WTC11 (cell line): ENCODE measurements around the gene CHRNG. TPM values are rescaled to one million over a fixed set of nuclear protein-coding genes. Genes with fewer than 3 reads are reported as not detected.

ENCODE experiments used
- ATAC-seq: fragments of 200-7000 bp; cut with Tn5 transposase; 2 replicates; pipeline ENCODE4 v1.10.0; 2021; ENCODE audit warnings: mild to moderate bottlenecking, moderate library complexity
- CTCF ChIA-PET: fragments of 300-600 bp; sonication (Branson Sonifier 250); formaldehyde crosslinking; loops from one replicate; lab custom pipeline; 2021; ENCODE audit warnings: antibody characterized with exemption; lab: Charles Lee
- POLR2A ChIA-PET: fragments of 350-600 bp; sonication (Branson Sonifier 250); formaldehyde crosslinking; loops from one replicate; lab custom pipeline; 2021; ENCODE audit warnings: antibody characterized with exemption; lab: Charles Lee
- DNase-seq: peaks from one replicate; pipeline ENCODE4 v3.0.0; 2021; ENCODE audit warnings: low spot score
- H3K27ac Mint-ChIP-seq: 2 replicates; pipeline ENCODE4 v1.8.0; 2021; ENCODE audit warnings: mixed read lengths
- H3K27me3 Mint-ChIP-seq: 2 replicates; pipeline ENCODE4 v1.8.0; 2021; ENCODE audit warnings: low read depth, mild to moderate bottlenecking, moderate library complexity, mixed read lengths
- H3K36me3 Mint-ChIP-seq: 2 replicates; pipeline ENCODE4 v1.8.0; 2021; ENCODE audit warnings: mixed read lengths
- H3K4me1 Mint-ChIP-seq: 2 replicates; pipeline ENCODE4 v1.8.0; 2022; ENCODE audit warnings: mixed read lengths
- H3K4me3 Mint-ChIP-seq: 2 replicates; pipeline ENCODE4 v1.8.0; 2021; ENCODE audit warnings: mild to moderate bottlenecking, moderate library complexity, mixed read lengths
- H3K9me3 Mint-ChIP-seq: 2 replicates; pipeline ENCODE4 v1.8.0; 2021; ENCODE audit warnings: mixed read lengths
- ATF1 ChIP-seq: sonication (generic); formaldehyde crosslinking; IDR thresholded peaks from 2 replicates; pipeline ENCODE4 v1.8.1; 2023; ENCODE audit warnings: mild to moderate bottlenecking, moderate library complexity, missing genetic modification reagents
- ATF3 ChIP-seq: sonication (generic); formaldehyde crosslinking; conservative IDR thresholded peaks from 2 replicates; pipeline ENCODE4 v1.8.1; 2022; ENCODE audit warnings: mild to moderate bottlenecking, missing genetic modification reagents
- CREB1 ChIP-seq: sonication (generic); formaldehyde crosslinking; IDR thresholded peaks from 2 replicates; pipeline ENCODE4 v1.8.0; 2023; ENCODE audit warnings: mild to moderate bottlenecking, missing genetic modification reagents
- CREM ChIP-seq: sonication (generic); formaldehyde crosslinking; IDR thresholded peaks from 2 replicates; pipeline ENCODE4 v1.8.1; 2022; ENCODE audit warnings: mild to moderate bottlenecking, missing genetic modification reagents, moderate library complexity
- ELF4 ChIP-seq: sonication (generic); formaldehyde crosslinking; IDR thresholded peaks from 2 replicates; pipeline ENCODE4 v1.8.1; 2022; ENCODE audit warnings: low read depth, mild to moderate bottlenecking, moderate library complexity, missing genetic modification reagents
- ESRRA ChIP-seq: sonication (generic); formaldehyde crosslinking; IDR thresholded peaks from 2 replicates; pipeline ENCODE4 v1.8.1; 2022; ENCODE audit warnings: mild to moderate bottlenecking, missing genetic modification reagents, borderline replicate concordance
- ETV6 ChIP-seq: sonication (generic); formaldehyde crosslinking; IDR thresholded peaks from 2 replicates; pipeline ENCODE4 v1.8.1; 2022; ENCODE audit warnings: mild to moderate bottlenecking, missing genetic modification reagents
- FOXJ3 ChIP-seq: sonication (generic); formaldehyde crosslinking; IDR thresholded peaks from 2 replicates; pipeline ENCODE4 v1.9.0; 2021; ENCODE audit warnings: missing genetic modification reagents, mild to moderate bottlenecking, borderline replicate concordance
- FOXK1 ChIP-seq: sonication (generic); formaldehyde crosslinking; IDR thresholded peaks from 2 replicates; pipeline ENCODE4 v1.8.0; 2022; ENCODE audit warnings: mild to moderate bottlenecking, moderate library complexity, missing genetic modification reagents
- GTF2I ChIP-seq: fragments of 250-450 bp; sonication (Bioruptor Pico); conservative IDR thresholded peaks from 2 replicates; pipeline ENCODE4 v1.4.0; 2021; ENCODE audit warnings: mild to moderate bottlenecking
- JAZF1 ChIP-seq: fragments of 250-450 bp; sonication (Bioruptor Pico); IDR thresholded peaks from 2 replicates; pipeline ENCODE4 v1.9.0; 2021; ENCODE audit warnings: moderate library complexity, mild to moderate bottlenecking, inconsistent platforms
- KAT7 ChIP-seq: sonication (generic); formaldehyde crosslinking; IDR thresholded peaks from 2 replicates; pipeline ENCODE4 v1.8.1; 2023; ENCODE audit warnings: missing genetic modification reagents, mild to moderate bottlenecking, borderline replicate concordance
- NFATC4 ChIP-seq: fragments of 250-450 bp; sonication (Bioruptor Pico); IDR thresholded peaks from 2 replicates; pipeline ENCODE4 v1.9.0; 2021; ENCODE audit warnings: mild to moderate bottlenecking
- NR1H2 ChIP-seq: sonication (generic); formaldehyde crosslinking; IDR thresholded peaks from 2 replicates; pipeline ENCODE4 v1.9.0; 2021; ENCODE audit warnings: mild to moderate bottlenecking, moderate library complexity, missing genetic modification reagents
- NR2C2 ChIP-seq: sonication (generic); formaldehyde crosslinking; IDR thresholded peaks from 2 replicates; pipeline ENCODE4 v1.8.0; 2022; ENCODE audit warnings: mild to moderate bottlenecking, missing genetic modification reagents
- PRDM15 ChIP-seq: sonication (generic); formaldehyde crosslinking; IDR thresholded peaks from 2 replicates; pipeline ENCODE4 v1.8.0; 2022; ENCODE audit warnings: missing genetic modification reagents
- PREB ChIP-seq: sonication (generic); formaldehyde crosslinking; IDR thresholded peaks from 2 replicates; pipeline ENCODE4 v1.8.1; 2022; ENCODE audit warnings: mild to moderate bottlenecking, missing genetic modification reagents, moderate library complexity, borderline replicate concordance
- RELA ChIP-seq: sonication (generic); formaldehyde crosslinking; IDR thresholded peaks from 2 replicates; pipeline ENCODE4 v1.8.1; 2022; ENCODE audit warnings: missing genetic modification reagents, mild to moderate bottlenecking, borderline replicate concordance
- SP1 ChIP-seq: sonication (generic); formaldehyde crosslinking; conservative IDR thresholded peaks from 2 replicates; pipeline ENCODE4 v1.8.1; 2022; ENCODE audit warnings: missing genetic modification reagents
- ZBTB21 ChIP-seq: sonication (generic); formaldehyde crosslinking; IDR thresholded peaks from 2 replicates; pipeline ENCODE4 v1.8.1; 2023; ENCODE audit warnings: mild to moderate bottlenecking, missing genetic modification reagents, borderline replicate concordance
- ZMAT4 ChIP-seq: fragments of 250-450 bp; sonication (Bioruptor Pico); IDR thresholded peaks from 2 replicates; pipeline ENCODE4 v1.9.0; 2021; ENCODE audit warnings: mild to moderate bottlenecking
- total RNA-seq: library from RNA; stranded (reverse); gene quantifications from 3 replicates; pipeline ENCODE4 v1.2.3, GENCODE V29; 2021
- TF ChIP-seq, protein P1 (sequence below): sonication (generic); formaldehyde crosslinking; IDR thresholded peaks from 2 replicates; pipeline ENCODE4 v1.8.1; 2023; ENCODE audit warnings: mild to moderate bottlenecking, missing genetic modification reagents, moderate library complexity
- TF ChIP-seq, protein P2 (sequence below): sonication (generic); formaldehyde crosslinking; IDR thresholded peaks from 2 replicates; pipeline ENCODE4 v1.8.1; 2022; ENCODE audit warnings: missing genetic modification reagents, borderline replicate concordance
- TF ChIP-seq, protein P3 (sequence below): sonication (generic); formaldehyde crosslinking; IDR thresholded peaks from 2 replicates; pipeline ENCODE4 v1.8.0; 2022; ENCODE audit warnings: mild to moderate bottlenecking, missing genetic modification reagents

The CHRNG gene
- total RNA-seq, 1 experiment from 2014 or later: 0.20 TPM

DNA sequence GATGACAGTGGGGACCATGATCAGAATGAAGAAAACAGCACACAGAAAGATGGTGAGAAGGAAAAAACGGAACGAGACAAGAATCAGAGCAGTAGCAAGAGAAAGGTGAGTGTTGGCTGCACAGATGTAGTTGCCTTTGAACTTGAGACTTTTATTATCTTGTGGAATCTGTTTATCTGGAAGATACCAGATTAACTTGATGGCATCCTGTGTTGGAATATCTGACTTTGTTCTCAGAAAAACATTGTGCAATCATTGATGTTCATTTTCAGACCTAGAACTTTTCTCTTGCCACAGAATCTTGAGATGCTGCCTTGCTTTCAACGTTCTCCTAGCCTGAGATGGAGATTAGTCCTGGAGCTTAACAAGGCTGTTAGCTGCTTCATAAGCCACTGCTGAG, 16.9 kb downstream of the CHRNG start:
- ATAC-seq: no peak
- POLR2A ChIA-PET: no interaction called here
- no peaks in the 10 kb centered on the region for H3K9me3 Mint-ChIP-seq
- H3K4me1 Mint-ChIP-seq: peaks cover 5% of the 10 kb centered on the region
- H3K27ac Mint-ChIP-seq: no peak overlapping the region
- peaks cover 45% of the 10 kb centered on the region for H3K36me3 Mint-ChIP-seq
- no peak for DNase-seq
- H3K27me3 Mint-ChIP-seq: no peaks in the 10 kb centered on the region
- H3K4me3 Mint-ChIP-seq: no peak overlapping the region
- CTCF ChIA-PET: no interaction called here
- TF ChIP-seq GTF2I (CRISPR knock-in tag) (no peak), ZMAT4 (CRISPR knock-in tag) (no peak), FOXJ3 (CRISPR knock-in tag) (no peak), ETV6 (no peak), FOXK1 (no peak), ZBTB21 (CRISPR knock-in tag) (no peak), PRDM15 (no peak), ESRRA (no peak), NFATC4 (CRISPR knock-in tag) (no peak), NR1H2 (no peak), ATF3 (CRISPR knock-in tag) (no peak), KAT7 (no peak), JAZF1 (no peak), ELF4 (no peak), RELA (no peak), NR2C2 (CRISPR knock-in tag) (no peak)

GRCh38 chr2:232562515-232563151, 23.1 kb downstream of the CHRNG start:
- TF ChIP-seq ATF1 (CRISPR knock-in tag) (no peak), CREM (no peak)
- TF ChIP-seq, protein P1, sequence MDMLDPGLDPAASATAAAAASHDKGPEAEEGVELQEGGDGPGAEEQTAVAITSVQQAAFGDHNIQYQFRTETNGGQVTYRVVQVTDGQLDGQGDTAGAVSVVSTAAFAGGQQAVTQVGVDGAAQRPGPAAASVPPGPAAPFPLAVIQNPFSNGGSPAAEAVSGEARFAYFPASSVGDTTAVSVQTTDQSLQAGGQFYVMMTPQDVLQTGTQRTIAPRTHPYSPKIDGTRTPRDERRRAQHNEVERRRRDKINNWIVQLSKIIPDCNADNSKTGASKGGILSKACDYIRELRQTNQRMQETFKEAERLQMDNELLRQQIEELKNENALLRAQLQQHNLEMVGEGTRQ (CRISPR knock-in tag): 0 out of 2 replicates have a peak, but pooled peaks have one; percentile 17
- TF ChIP-seq, all 79 proteins: peak for 1
- no peaks in the 10 kb centered on the region for H3K27me3 Mint-ChIP-seq
- peak; percentile 56; the same call in 1 of the 2 replicates for ATAC-seq
- H3K27ac Mint-ChIP-seq: no peak overlapping the region
- H3K4me3 Mint-ChIP-seq: no peak overlapping the region
- no peaks in the 10 kb centered on the region for H3K9me3 Mint-ChIP-seq
- no peaks in the 10 kb centered on the region for H3K4me1 Mint-ChIP-seq
- H3K36me3 Mint-ChIP-seq: peaks cover 69% of the 10 kb centered on the region
- CTCF ChIA-PET: interaction anchor here (0.9 to 1.7 kb wide), 4 partner anchors 16 to 39 kb away, joined by 3 to 4 read pairs (median 4); partner anchors contain the start of gene CHRNG
- no peak for DNase-seq
- POLR2A ChIA-PET: interaction anchor here (0.9 kb wide), 1 partner anchor 12 kb away, joined by 3 read pairs; the partner anchor contains the start of genes EIF4E2 and TIGD1

DNA sequence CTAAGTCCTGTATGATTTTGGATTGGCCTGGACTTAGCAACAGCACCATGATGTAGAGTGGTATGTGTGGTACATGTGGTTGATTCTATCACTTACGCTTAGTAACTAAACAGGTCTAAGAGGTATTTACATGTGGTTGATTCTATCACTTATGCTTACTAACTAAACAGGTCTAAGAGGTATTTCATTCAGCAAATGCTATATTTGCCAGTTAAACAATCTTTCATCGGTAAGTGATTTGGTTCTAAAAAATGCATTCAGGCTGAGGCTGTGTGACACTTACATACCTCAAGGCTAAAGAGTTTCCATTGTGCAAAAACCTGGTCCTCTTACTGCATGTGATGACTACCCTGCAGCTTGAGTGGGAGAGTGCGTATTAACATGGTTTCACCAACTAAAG, 24.1 kb downstream of the CHRNG start:
- Mint-ChIP-seq H3K4me1 (no peaks in the 10 kb centered on the region), H3K4me3 (no peak overlapping the region), H3K9me3 (no peaks in the 10 kb centered on the region), H3K27ac (no peak overlapping the region), H3K27me3 (no peaks in the 10 kb centered on the region), H3K36me3 (peaks cover 73% of the 10 kb centered on the region)
- ChIA-PET POLR2A (no interaction called here), CTCF (interaction anchor here (1.7 kb wide), 1 partner anchor 39 kb away, joined by 4 read pairs; no protein-coding TSS in a partner anchor)
- DNase-seq (no peak), ATAC-seq (no peak)
- TF ChIP-seq CREB1 (CRISPR knock-in tag) (no peak), ETV6 (no peak), FOXJ3 (CRISPR knock-in tag) (no peak), PREB (no peak), SP1 (no peak)
- TF ChIP-seq, protein P2, sequence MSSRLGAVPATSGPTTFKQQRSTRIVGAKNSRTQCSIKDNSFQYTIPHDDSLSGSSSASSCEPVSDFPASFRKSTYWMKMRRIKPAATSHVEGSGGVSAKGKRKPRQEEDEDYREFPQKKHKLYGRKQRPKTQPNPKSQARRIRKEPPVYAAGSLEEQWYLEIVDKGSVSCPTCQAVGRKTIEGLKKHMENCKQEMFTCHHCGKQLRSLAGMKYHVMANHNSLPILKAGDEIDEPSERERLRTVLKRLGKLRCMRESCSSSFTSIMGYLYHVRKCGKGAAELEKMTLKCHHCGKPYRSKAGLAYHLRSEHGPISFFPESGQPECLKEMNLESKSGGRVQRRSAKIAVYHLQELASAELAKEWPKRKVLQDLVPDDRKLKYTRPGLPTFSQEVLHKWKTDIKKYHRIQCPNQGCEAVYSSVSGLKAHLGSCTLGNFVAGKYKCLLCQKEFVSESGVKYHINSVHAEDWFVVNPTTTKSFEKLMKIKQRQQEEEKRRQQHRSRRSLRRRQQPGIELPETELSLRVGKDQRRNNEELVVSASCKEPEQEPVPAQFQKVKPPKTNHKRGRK (CRISPR knock-in tag): no peak
- TF ChIP-seq, protein P3, sequence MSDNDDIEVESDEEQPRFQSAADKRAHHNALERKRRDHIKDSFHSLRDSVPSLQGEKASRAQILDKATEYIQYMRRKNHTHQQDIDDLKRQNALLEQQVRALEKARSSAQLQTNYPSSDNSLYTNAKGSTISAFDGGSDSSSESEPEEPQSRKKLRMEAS (CRISPR knock-in tag): no peak
